Coronary artery (tissue), 2 donors: ENCODE measurements around the gene PTPN14.

Experiments
- DNase-seq: peaks from one replicate; pipeline ENCODE4 v3.0.0-alpha.2; 2017; ENCODE audit warnings: low spot score
- H3K27ac ChIP-seq, 2 donors: fragments of 200-600 bp; sonication (generic); one replicate each; pipeline ENCODE4 v1.5.1; 2016 to 2019
- H3K4me3 ChIP-seq: fragments of 200-600 bp; sonication (generic); 2 replicates; pipeline ENCODE4 v1.5.1; 2016; ENCODE audit warnings: mild to moderate bottlenecking, moderate library complexity
- CTCF ChIP-seq: fragments of 200-600 bp; sonication (generic); IDR thresholded peaks from one replicate; pipeline ENCODE4 v1.5.1; 2019; ENCODE audit warnings: antibody characterized with exemption

Gene PTPN14

GRCh38 chr1:214331827-214332423 is 219.5 kb downstream of the PTPN14 start:
- no peak overlapping the region for H3K27ac ChIP-seq
- no peak overlapping the region for H3K4me3 ChIP-seq
- peak; percentile 59 for TF ChIP-seq CTCF
- DNase-seq: no peak

GRCh38 chr1:214331180-214331579 is 220.2 kb downstream of the PTPN14 start:
- DNase-seq: no peak
- TF ChIP-seq CTCF: no peak
- no peak overlapping the region for H3K27ac ChIP-seq

GRCh38 chr1:214330715-214331114 is 220.7 kb downstream of the PTPN14 start:
- no peak for DNase-seq
- no peak for TF ChIP-seq CTCF
- H3K4me3 ChIP-seq: no peak overlapping the region
- H3K27ac ChIP-seq: no peak overlapping the region

More at GRCh38 chr1:214331180-214331579, 220.2 kb downstream of the PTPN14 start:
- no peak overlapping the region for H3K4me3 ChIP-seq

- DNase-seq: no peak
- H3K4me3 ChIP-seq: no peak overlapping the region
- H3K27ac ChIP-seq: no peak overlapping the region
- no peak for TF ChIP-seq CTCF
Observed at GRCh38 chr1:214330222-214330621, 221.2 kb downstream of the PTPN14 start.

GRCh38 chr1:214329470-214330220 is 221.8 kb downstream of the PTPN14 start:
- H3K27ac ChIP-seq: no peak overlapping the region
- H3K4me3 ChIP-seq: no peak overlapping the region
- no peak for DNase-seq
- no peak for TF ChIP-seq CTCF

- TF ChIP-seq CTCF: peak; percentile 91
- no peak for DNase-seq
- H3K27ac ChIP-seq: no peak overlapping the region
- no peak overlapping the region for H3K4me3 ChIP-seq
Observed at GRCh38 chr1:214328770-214329469, 222.5 kb downstream of the PTPN14 start.
